NCI-H748 treated with DMSO at 0.1 percent for 48 hours (cell line): ENCODE measurements around the gene RNF111.
"Not testable (repeated sequence)": the region's sequence is repeated elsewhere in the genome, so short reads cannot be mapped to it uniquely, and the experiment has no call there.

Experiments
- DNase-seq: peaks from one replicate; lab custom pipeline; 2025; lab: John Stamatoyannopoulos, UW

RNF111 gene

DNA sequence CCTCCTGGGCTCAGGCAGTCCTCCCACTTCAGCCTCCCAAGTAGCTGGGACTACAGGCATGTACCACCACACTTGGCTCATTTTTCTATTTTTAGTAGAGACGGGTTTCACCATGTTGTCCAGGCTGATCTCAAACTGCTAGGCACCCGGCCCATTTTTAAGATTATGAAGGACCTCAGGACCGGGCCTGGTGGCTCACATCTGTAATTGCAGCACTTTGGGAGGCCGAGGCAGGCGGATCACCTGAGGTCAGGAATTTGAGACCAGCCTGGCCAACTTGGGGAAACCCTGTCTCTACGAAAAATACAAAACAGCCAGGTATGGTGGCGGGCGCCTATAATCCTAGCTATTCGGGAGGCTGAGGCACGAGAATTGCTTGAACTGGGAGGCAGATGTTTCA is 12.8 kb downstream of the RNF111 start:
- DNase-seq: not testable (repeated sequence)

DNA sequence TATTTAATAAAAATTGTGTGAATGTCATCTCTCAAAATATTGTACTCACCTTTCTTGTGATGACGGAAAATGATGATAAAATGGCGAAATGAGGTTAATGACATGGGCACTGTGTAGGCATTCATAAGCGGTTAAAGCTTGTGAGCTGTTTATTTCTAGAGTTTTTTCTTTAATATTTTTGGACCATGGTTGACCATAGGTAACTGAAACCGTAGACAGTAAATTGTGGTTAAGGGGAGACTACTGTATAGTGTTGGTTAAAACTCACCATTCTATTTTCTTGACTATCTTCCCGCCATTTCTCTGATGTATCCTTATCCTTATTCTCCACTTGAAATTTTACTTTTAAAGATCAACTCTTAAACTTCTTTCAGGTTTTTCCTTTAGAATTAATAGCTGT is 14.5 kb downstream of the RNF111 start:
- DNase-seq: no peak

DNA sequence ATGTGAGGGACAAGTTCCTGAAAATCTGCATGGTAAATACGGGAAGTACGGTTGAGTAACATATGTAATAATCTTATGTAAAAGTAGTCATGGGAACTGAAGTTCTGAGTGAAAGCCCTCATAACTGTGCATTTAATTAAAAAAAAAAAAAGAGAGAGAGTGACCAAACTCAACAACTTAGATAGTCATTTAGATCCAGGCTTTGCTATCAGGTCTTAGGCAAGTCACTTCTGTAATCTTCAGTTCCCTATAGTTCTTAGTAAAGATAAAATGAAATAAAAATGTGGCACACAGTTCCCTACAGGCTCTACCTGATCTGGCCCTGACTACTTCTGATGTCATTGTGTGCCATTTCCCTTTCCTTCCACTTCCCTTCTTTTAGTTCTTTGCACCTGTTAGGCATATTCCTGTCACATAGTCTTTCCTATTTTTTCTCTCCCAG is 15.0 kb downstream of the RNF111 start:
- DNase-seq: no peak

DNA sequence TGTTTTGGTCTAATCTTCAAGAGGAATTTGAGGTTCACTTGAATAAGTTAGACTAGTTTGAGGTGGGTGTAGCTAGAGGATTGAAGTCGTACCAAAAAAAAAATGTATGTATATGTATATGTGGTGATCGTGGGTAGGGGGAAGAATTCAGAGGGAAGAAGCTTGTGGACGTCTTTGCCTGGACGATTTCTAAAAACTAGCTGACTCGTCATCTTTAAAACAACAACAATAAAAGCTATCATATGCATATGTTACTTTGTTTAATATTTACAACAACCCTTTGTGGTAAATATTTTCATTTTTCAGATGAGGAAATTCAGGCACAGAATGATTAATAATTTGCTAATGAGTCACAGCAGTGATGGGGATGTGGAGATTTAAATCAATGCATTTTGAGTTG is 18.1 kb downstream of the RNF111 start:
- no peak for DNase-seq

DNA sequence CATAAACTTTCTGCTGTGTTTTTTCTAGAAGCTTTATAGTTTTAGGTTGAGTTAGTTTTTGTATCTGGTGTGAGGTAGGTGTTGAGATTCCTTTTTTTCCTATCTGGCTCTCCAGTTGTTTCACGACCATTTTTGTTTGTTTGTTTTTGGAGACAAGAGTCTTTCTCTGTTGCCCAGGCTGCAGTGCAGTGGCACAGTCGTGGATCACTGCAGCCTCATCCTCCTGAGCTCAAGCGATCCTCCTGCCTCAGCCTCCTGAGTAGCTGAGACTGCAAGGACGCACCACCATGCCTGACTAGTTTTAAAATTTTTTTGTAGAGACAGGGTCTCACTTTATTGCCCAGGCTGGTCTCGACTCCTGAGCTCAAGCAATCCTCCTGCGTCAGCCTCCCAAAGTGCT is 20.6 kb downstream of the RNF111 start:
- DNase-seq: no peak

DNA sequence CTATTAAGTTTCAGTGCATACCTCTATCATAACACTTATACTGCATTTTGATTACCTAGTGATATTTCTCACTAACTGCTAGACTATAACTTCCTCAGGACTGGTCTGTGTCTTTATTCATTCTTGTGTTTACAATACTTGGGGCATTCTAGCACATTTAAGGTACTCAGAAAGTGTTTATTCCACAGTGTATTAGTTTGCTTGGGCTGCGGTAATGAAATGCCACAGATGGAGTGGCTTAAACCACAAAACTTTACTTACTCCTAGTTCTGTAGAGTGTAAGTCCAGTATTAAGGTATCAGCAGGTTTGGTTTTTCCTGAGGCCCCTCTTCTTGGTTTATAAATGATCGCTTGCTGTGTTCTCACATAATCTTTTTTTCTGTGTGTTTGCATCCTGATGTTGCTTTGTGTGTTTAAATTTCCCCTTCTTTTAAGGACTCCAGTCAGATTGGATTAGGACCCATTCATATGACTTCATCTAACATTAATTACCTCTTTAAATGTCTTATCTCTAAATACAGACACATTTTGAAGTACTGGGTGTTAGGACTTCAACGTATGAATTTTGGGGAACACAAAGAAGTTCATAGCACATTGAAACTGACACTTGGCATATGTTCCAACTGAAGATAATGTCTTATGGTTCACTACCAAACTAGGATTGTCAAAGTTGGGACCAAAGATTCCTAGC is 23.9 kb downstream of the RNF111 start:
- DNase-seq: no peak

DNA sequence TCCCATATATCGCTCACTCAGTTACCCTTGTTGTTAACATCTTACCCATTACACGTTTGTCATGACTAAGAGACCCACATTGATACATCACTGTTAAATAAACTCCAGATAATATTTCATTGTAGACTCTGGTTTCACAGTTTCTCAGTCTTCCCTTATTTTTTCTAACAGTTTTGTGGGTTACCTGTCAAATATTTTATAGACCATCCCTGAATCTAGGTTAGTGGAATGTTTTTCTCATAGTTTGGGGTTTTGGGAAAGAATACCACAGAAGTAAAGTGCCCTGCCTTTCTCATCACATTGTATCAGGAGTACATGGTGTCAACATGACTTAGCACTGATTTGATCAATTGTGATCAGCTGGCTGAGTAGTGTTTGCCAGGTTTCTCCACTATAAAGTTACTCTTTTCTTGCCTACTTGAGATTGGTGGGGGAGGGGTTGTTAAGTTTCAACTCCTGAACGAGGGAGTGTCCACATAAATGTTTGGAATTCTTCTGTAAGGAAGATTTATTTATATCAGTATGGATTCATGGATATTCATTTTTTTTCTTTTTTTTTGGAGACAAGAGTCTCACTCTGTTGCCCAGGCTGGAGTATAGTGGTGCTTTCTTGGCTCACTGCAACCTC is 25.9 kb downstream of the RNF111 start:
- no peak for DNase-seq

DNA sequence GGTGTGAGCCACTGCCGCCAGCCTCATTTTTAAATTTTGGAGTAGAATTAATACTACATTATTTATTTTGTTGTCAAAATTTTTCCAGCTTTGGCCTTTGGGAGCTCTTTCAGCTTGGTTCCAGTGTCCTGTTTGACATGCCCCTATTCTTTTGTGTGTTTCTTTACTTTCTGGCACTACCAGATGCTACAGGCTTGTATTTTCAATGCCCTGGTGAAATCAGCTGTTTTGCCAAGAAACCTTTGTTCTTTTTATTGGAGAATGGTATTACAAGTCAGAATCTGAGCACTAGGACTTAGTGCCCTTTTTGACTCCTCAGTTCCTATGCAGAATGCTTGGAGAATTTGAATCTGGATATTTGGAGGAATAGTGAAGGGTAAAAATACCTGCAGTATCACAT is 26.6 kb downstream of the RNF111 start:
- DNase-seq: no peak

DNA sequence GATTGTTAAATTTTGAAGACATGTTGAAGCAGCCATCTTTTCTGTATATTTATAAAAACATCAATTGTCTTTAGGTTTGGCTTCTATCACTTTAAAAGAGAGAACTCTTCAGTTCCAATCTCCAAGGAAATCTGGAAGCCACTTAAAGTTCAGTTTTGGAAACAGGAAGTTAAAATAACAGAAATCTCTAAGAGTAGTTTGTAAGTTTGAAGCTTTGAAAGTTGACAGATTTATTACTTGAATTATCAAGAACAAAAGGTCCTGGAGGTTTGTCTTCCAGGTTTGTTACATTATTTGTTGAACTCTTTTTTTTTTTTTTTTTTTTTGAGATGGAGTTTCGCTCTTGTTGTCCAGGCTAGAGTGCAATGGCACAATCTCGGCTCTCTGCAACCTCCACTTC is 30.0 kb downstream of the RNF111 start:
- DNase-seq: no peak

DNA sequence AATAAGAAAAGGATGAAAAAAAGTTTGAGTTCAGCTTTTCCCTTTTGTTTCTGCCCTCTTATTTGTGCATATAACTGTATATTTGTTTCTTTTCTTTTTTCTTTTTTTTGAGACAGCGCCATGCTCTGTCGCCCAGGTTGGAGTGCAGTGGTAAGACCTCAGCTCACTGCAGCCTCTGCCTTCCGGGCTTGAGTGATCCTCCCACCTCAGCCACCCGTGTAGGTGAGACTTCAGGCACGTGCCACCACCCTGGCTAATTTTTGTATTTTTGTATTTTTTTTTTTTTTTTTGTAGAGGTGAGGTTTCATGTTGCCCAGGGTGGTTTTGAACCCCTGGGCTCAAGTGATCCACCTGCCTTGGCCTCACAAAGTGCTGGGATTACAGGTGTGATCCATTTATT is 31.4 kb downstream of the RNF111 start:
- no peak for DNase-seq

DNA sequence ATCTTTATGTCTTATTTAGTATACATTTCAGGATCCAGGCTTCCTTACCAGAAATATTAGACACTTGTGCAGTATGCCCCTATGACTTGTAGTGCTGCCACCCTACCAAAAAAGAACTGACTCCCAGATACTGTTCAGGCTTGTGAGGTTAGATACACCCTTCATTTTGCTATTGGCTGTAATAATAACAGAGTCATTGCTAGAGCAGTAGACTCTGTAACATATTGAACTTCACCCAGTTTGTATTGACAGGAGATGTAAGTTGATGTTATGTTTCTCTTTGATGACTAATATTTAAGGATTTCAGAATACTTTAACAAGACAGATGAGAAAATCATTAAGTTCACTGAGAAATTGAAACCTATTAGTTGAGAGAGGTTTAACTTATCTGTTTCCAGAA is 32.9 kb downstream of the RNF111 start:
- DNase-seq: no peak

DNA sequence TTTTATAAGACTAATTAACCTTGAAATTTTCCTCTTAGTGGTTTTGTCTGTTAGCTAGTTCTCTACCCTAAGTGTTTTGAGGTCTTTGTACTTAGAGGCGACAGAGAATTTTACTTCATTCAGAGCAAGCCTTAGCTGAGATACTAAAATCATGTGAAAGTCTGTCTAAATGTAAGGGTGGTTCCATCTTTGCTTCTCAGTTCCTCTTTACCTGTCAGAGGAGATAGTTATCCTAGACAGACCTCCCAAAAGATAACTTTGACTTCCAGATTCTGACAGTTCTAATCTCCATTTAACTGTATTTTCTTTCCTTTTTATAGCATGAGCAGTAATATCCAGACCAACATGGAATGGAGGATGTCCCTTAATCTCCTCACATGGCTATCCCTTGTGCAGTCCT is 34.7 kb downstream of the RNF111 start:
- DNase-seq: no peak

DNA sequence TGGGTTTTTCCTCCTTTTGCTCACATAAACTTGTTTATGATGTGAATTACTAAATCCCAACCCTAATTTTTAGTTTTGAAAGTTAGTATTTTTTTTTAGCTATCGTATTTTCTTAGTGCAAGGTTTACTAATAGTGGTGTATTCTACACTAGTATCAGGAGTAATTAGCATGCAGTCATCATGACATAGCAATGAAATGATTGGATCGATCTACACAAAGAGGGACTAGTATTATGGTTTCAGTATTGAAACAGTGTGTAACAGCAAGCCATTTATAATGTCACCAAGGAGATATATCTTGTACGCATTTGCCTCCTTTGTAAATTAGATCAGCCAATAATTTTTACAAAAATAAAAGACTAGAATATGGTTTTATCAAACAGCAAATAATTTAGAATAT is 38.7 kb downstream of the RNF111 start:
- DNase-seq: no peak

DNA sequence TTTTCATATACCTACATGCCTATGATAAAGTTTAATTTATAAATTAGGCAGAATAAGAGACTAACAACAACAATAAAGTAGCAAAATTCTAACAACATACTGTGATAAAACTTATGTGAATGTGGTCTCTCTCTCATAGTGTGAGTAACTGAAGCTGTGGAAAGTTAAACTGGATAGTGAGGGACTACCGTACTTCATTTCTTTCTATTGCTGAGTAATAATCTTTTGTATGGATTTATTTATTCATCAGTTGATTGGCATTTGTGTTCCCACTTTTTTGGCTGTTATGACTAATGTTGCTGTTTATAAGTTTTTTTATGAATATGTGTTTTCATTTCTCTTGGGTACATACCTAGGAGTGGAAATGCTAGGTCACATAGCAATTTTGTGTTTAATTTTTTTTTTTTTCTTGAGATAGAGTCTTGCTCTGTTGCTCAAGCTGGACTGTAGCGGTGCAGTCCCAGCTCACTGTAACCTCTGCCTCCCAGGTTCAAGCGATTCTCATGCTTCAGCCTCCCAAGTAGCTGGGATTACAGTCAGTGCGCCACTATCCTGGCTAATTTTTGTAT is 41.0 kb downstream of the RNF111 start:
- no peak for DNase-seq

DNA sequence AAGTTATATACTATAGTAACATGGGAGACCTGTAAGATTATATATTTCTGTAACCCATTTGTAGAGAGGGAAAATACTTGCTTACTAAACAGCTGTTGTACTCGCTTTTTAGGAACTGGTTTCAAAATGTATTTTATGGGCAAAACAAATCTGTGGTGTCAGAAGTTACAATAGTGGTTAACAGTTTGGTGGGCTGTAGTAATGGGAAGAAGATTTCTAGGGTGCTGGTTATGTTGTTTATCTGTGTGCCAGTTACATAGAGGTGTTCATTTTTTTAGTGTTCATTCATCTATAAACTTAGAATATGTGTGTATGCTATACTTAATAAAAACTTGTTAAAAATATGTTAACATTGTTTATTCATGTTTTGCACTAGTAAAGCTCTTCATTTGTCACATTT is 42.1 kb downstream of the RNF111 start:
- DNase-seq: no peak

DNA sequence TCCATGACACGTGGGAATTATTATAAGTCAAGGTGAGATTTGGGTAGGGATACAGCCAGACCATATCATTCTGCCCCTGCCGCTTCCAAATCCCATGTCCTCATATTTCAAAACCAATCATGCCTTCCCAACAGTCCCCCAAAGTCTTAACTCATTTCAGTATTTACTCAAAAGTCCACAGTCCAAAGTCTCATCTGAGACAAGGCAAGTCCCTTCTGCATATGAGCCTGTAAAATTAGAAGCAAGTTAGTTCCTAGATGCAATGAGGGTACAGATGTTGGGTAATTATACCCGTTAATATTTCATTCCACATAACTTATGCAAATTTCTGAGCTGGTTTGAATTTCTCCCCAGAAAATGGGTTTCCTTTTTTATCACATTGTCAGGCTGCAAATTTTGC is 47.7 kb downstream of the RNF111 start:
- no peak for DNase-seq

DNA sequence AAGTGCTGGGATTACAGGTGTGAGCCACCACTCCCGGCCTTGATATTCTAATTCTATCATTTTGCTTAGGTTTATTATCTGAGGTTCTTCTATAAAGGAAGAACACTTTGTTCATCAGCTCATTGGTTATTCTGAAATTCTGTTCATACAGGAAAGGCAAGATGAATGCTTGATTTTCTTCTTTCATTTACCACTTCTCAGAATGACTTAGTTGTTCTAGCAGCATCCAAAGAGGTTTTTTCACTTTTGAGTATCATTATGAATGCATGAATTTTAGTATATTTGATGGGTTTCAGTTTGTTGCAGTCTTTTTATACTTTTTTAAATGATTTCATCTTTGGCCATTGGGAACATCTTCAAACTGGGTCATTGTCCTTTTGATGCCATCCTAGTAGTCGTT is 51.8 kb downstream of the RNF111 start:
- DNase-seq: no peak

DNA sequence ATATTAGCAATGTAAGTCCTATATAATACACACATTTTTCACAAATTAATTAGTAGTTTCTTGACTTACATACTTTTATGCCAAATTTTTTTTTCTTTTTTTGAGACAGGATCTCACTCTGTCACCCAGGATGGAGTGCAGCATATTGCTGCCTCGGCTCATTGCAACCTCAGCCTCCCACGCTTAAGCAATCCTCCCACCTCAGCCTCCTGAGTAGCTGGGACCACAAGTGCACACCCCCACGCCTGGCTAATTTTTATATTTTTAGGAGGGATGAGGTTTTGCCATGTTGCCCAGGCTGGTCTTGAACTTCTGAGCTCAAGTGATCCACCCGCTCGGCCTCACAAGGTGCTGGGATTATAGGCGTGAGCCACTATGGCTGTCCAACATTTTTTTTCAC is 54.6 kb downstream of the RNF111 start:
- DNase-seq: no peak

DNA sequence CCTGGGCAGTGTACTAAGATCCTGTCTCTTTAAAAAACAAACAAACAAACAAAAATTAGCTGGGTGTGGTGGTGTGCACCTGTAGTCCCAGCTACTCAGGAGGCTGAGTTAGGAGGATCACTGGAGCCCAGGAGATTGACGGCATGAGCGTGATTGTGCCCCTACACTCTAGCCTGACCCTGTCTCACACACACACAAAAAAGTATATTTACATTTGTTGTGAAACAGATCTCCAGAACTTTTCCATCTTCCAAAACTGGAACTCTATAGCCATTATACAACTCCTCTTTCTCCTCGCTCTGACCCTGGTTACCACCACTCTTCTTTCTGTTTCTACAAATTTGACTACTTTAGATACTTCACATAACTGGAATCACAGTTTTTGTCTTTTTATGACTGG is 61.4 kb downstream of the RNF111 start:
- no peak for DNase-seq

DNA sequence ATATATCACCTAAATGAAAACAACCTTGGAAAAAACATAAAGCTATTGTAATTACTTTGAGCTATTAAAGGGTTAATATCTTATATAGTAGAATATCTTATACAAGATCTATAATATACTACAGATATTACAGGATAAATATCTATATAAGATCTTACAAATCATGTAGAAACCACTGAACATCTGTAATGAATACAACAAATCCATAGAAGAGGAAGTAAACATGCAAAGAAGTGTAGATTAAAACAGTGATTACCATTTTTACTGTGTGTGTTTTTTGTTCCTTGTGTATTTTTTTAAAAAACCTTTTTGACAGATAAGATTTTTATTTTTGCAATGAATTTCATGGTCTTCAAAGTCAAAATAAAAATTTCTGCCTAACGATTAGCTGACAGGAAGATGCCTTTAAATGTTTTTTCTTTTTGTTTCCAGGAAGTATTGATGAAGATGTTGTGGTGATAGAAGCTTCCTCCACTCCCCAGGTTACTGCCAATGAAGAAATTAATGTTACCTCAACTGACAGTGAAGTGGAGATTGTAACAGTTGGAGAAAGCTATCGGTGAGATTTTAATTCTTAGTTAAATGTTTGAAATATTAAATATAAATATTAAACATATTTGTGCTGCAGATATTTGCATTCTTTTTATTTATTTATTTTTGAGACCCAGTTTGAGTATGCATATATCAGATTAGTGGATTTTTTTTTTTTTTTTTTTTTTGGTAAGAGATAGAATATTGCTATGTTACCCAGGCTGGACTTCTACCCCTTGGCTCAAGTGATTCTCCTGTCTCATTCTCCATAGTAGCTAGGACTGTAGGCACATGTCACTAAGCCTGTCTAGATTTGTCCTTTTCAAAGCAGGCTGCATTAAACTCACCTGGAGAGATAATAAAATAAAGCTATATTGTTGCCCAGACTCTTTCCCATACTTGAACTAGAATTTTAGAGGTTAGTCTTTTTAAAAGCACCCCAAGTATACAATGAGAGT is 64.7 kb downstream of the RNF111 start:
- DNase-seq: no peak

DNA sequence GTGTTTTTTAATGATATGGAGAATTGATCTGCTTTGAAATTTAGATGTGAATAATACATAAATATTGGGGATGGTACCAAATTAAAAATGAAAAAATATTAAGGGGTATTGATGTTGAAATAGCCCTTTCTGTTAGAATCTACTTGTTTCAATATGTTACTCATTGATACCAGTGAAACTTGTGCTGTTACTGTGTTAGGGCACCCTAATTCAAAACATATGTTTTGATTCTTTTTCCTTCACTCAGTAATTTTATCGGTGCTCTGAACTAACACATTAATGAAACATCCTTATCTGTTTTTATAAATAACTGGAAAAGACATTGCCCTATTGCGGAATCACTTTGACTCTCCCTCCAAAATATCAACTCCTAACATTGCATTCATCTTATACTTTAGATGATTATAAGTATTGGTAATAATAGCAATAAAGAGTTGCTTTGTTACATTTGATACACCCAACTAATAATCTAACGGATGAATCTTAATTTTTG is 65.5 kb downstream of the RNF111 start:
- DNase-seq: no peak

DNA sequence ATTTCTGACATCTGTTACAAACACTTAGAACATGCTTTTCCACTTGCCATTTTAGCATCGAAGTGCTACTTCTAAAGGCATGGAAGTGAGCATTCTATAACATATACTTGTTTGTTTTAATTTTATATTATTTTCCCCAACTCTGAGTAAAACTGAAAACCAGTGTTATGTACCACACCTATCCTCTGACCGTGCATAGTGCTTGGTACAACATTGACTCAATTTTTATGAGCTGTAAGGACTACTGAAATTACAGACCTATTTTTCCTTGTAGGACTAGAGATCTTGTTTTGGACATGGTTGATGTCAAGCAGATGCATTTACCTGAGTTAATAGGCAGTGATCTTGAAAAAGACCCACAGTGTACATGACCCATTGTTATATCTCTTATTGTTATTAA is 66.0 kb downstream of the RNF111 start:
- no peak for DNase-seq
